GM23338 (cell line): ENCODE measurements around the gene NDST1. TPM values are rescaled to one million over a fixed set of nuclear protein-coding genes. Genes with fewer than 3 reads are reported as not detected.

Experiments used
- ATAC-seq: fragments of 200-7000 bp; cut with Tn5 transposase; 3 replicates; pipeline ENCODE4 v1.9.1; 2020
- DNase-seq: peaks from one replicate; pipeline ENCODE4 v3.0.0-alpha.2; 2015; ENCODE audit warnings: low spot score
- H2AFZ ChIP-seq: fragments of 200-600 bp; sonication (generic); 2 replicates; pipeline ENCODE4 v1.8.0; 2016; ENCODE audit warnings: antibody characterized with exemption, mild to moderate bottlenecking, moderate library complexity
- H3F3A ChIP-seq: fragments of 200-600 bp; sonication (generic); replicated peaks from 2 replicates; pipeline ENCODE4 v1.8.0; 2017; ENCODE audit warnings: antibody characterized with exemption, mixed run types, low read depth
- H3K27ac ChIP-seq: fragments of 200-600 bp; sonication (generic); 2 replicates; pipeline ENCODE4 v1.6.1; 2016; ENCODE audit warnings: low read depth
- H3K27me3 ChIP-seq: fragments of 200-600 bp; sonication (generic); 2 replicates; pipeline ENCODE4 v1.8.0; 2016; ENCODE audit warnings: mild to moderate bottlenecking, mixed run types, moderate library complexity; ENCODE audit not compliant: insufficient read depth
- H3K36me3 ChIP-seq: fragments of 200-600 bp; sonication (generic); 2 replicates; pipeline ENCODE4 v1.8.0; 2016; ENCODE audit warnings: mild to moderate bottlenecking; ENCODE audit not compliant: insufficient read depth
- H3K4me1 ChIP-seq: fragments of 200-600 bp; sonication (generic); 2 replicates; pipeline ENCODE4 v1.8.0; 2016; ENCODE audit warnings: mild to moderate bottlenecking, moderate library complexity; ENCODE audit not compliant: insufficient read depth
- H3K4me2 ChIP-seq: fragments of 200-600 bp; sonication (generic); 2 replicates; pipeline ENCODE4 v1.7.1; 2017; ENCODE audit warnings: mixed run types
- H3K4me3 ChIP-seq: fragments of 200-600 bp; sonication (generic); 2 replicates; pipeline ENCODE4 v1.6.1; 2016; ENCODE audit warnings: mixed run types
- H3K79me2 ChIP-seq: fragments of 200-600 bp; sonication (generic); replicated peaks from 2 replicates; pipeline ENCODE4 v1.8.0; 2017; ENCODE audit warnings: mild to moderate bottlenecking; ENCODE audit not compliant: insufficient read depth
- H3K9me2 ChIP-seq: fragments of 200-600 bp; sonication (generic); 2 replicates; pipeline ENCODE4 v1.8.0; 2017; ENCODE audit not compliant: insufficient read depth
- H4K20me1 ChIP-seq: fragments of 200-600 bp; sonication (generic); replicated peaks from 2 replicates; pipeline ENCODE4 v1.8.0; 2017; ENCODE audit warnings: mild to moderate bottlenecking; ENCODE audit not compliant: insufficient read depth
- H3K27ac Mint-ChIP-seq: 2 replicates; pipeline ENCODE4 v1.8.0; 2020; ENCODE audit warnings: inconsistent platforms, mild to moderate bottlenecking, moderate library complexity, mixed read lengths
- H3K27me3 Mint-ChIP-seq: 3 replicates; pipeline ENCODE4 v1.8.0; 2022; ENCODE audit warnings: low read depth, mild to moderate bottlenecking, moderate library complexity, mixed read lengths, inconsistent platforms; ENCODE audit not compliant: insufficient read depth, poor library complexity
- H3K36me3 Mint-ChIP-seq: 3 replicates; pipeline ENCODE4 v1.8.0; 2021; ENCODE audit warnings: low read depth, mild to moderate bottlenecking, inconsistent platforms, moderate library complexity, mixed read lengths
- H3K4me1 Mint-ChIP-seq: 3 replicates; pipeline ENCODE4 v1.8.0; 2020; ENCODE audit warnings: mild to moderate bottlenecking, inconsistent platforms, mixed read lengths
- H3K4me3 Mint-ChIP-seq: 3 replicates; pipeline ENCODE4 v1.8.0; 2021; ENCODE audit warnings: moderate library complexity, mild to moderate bottlenecking, inconsistent platforms, mixed read lengths
- H3K9me3 Mint-ChIP-seq: 3 replicates; pipeline ENCODE4 v1.8.0; 2020; ENCODE audit warnings: moderate library complexity, mild to moderate bottlenecking, inconsistent platforms, mixed read lengths
- EZH2 ChIP-seq: fragments of 200-600 bp; sonication (generic); IDR thresholded peaks from one replicate; pipeline ENCODE4 v1.8.0; 2017; ENCODE audit warnings: antibody characterized with exemption, mild to moderate bottlenecking, low read depth; ENCODE audit not compliant: unreplicated experiment
- JUNB ChIP-seq: IDR thresholded peaks from one replicate; pipeline ENCODE4 v1.6.1; 2016; ENCODE audit warnings: antibody characterized with exemption; ENCODE audit not compliant: unreplicated experiment
- STAT1 ChIP-seq: IDR thresholded peaks from one replicate; pipeline ENCODE4 v1.6.1; 2016; ENCODE audit warnings: antibody characterized with exemption; ENCODE audit not compliant: unreplicated experiment
- ZNF114 ChIP-seq: fragments of 250-450 bp; sonication (Bioruptor Pico); IDR thresholded peaks from 2 replicates; pipeline ENCODE4 v1.5.0; 2020; ENCODE audit warnings: mild to moderate bottlenecking, moderate library complexity
- ZNF331 ChIP-seq: fragments of 250-450 bp; sonication (Bioruptor Pico); IDR thresholded peaks from 2 replicates; pipeline ENCODE4 v1.5.0; 2020; ENCODE audit warnings: low read depth, mild to moderate bottlenecking, moderate library complexity
- polyA plus RNA-seq: library from polyadenylated mRNA; unstranded; fragments of >200 nt; fragmentation: Nextera tagmentation; extraction: Ambion mirVana; gene quantifications from 2 replicates; pipeline ENCODE4 v1.2.1, GENCODE V29; 2016
- total RNA-seq: library from RNA; depleted of rRNA; stranded (reverse); fragments of >200 nt; shearing (Covaris generic); gene quantifications from 2 replicates; pipeline ENCODE4 v1.2.3, GENCODE V29; 2014

NDST1 gene
- total and polyA plus RNA-seq, 2 experiments from 2014 or later = 7.3 to 85.0 TPM

GRCh38 chr5:150492621-150493020, 15.3 kb upstream of the NDST1 start:
- TF ChIP-seq JUNB = no peak
- H3K4me3 ChIP-seq = no peak overlapping the region
- H3K4me1 ChIP-seq = peaks cover 59% of the 10 kb centered on the region
- Mint-ChIP-seq H3K9me3 (no peaks in the 10 kb centered on the region), H3K4me1 (peaks cover 70% of the 10 kb centered on the region), H3K27ac (peak overlapping the region; percentile 58), H3K4me3 (no peak overlapping the region), H3K36me3 (peaks cover 13% of the 10 kb centered on the region; the same call in 2 of the 3 replicates), H3K27me3 (peaks cover 14% of the 10 kb centered on the region)
- no peak overlapping the region; the same call in 1 of the 2 replicates for H3K4me2 ChIP-seq
- H3K9me2 ChIP-seq = no peaks in the 10 kb centered on the region
- H3K27ac ChIP-seq = no peak overlapping the region
- peaks cover 10% of the 10 kb centered on the region; the same call in 1 of the 2 replicates for H3F3A ChIP-seq
- no peak overlapping the region for H2AFZ ChIP-seq
- no peaks in the 10 kb centered on the region for H3K27me3 ChIP-seq
- peaks cover 100% of the 10 kb centered on the region for H3K79me2 ChIP-seq
- no peaks in the 10 kb centered on the region for H3K36me3 ChIP-seq
- ATAC-seq (no peak), DNase-seq (no peak)
- peaks cover 41% of the 10 kb centered on the region for H4K20me1 ChIP-seq

DNA sequence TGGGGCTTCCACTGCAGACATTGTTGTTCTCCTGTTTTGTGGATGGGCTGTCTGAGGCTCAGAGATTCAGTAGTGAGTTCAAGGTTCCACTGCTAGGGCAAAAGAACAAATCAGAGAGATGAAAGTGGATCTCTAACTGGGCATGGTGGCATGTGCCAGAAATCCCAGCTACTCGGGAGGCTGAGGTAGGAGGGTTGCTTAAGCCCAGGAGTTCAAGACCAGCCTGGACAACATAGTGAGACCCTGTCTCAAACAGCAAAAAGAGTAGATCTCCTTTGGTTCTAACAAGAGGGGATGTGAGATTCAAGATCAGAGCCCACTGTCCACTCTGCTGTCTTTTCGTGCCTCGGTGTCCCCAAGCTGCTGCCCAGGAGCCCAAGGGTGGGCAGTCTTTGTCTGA, 11.8 kb upstream of the NDST1 start:
- H2AFZ ChIP-seq = no peak overlapping the region
- Mint-ChIP-seq H3K27ac (no peak overlapping the region), H3K9me3 (no peaks in the 10 kb centered on the region), H3K4me3 (no peak overlapping the region), H3K27me3 (peaks cover 23% of the 10 kb centered on the region), H3K36me3 (peaks cover 13% of the 10 kb centered on the region; the same call in 2 of the 3 replicates), H3K4me1 (peaks cover 68% of the 10 kb centered on the region)
- H3F3A ChIP-seq = 0 out of 2 replicates have a peak, but pooled peaks cover 5% of the 10 kb centered on the region
- no peak for DNase-seq
- H3K27me3 ChIP-seq = no peaks in the 10 kb centered on the region
- H3K4me2 ChIP-seq = no peak overlapping the region
- H3K4me3 ChIP-seq = no peak overlapping the region
- H3K27ac ChIP-seq = peak overlapping the region; percentile 39; the same call in 1 of the 2 replicates
- no peak for TF ChIP-seq ZNF114
- no peak for TF ChIP-seq ZNF331 (CRISPR knock-in tag)
- TF ChIP-seq STAT1 = no peak
- peaks cover 100% of the 10 kb centered on the region for H3K79me2 ChIP-seq
- H3K9me2 ChIP-seq = no peaks in the 10 kb centered on the region
- peaks cover 35% of the 10 kb centered on the region for H4K20me1 ChIP-seq
- H3K36me3 ChIP-seq = no peaks in the 10 kb centered on the region; the same call in 1 of the 2 replicates
- H3K4me1 ChIP-seq = peaks cover 41% of the 10 kb centered on the region
- ATAC-seq = no peak

DNA sequence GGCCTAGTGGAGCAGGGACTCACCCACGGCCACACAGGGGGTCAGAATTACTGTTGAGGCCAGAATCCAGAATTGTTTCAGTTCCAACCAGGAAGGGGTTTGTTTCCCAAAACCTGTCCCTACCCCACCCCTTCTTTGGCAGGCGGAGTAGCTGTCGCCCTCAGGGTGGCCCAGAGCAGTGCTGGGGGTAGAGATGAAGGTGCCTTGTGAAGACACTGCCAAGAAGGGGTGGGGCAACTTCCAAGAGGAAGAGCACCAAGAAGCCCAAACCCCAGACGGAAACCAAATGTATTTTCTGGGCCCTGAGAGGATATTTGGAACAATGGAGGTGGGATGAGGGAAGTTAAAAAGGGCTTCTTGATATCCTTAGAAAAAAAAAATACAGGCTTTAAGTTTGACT, 11.4 kb upstream of the NDST1 start:
- H3K36me3 Mint-ChIP-seq = peaks cover 13% of the 10 kb centered on the region; the same call in 2 of the 3 replicates
- TF ChIP-seq EZH2 = no peak

More for the DNA sequence above, 11.4 kb upstream of the NDST1 start:
- Histone ChIP-seq H3K36me3 (no peaks in the 10 kb centered on the region; the same call in 1 of the 2 replicates), H3F3A (0 out of 2 replicates have a peak, but pooled peaks cover 2% of the 10 kb centered on the region), H3K27ac (peak overlapping the region; percentile 39; the same call in 1 of the 2 replicates), H3K4me1 (peaks cover 37% of the 10 kb centered on the region), H3K9me2 (no peaks in the 10 kb centered on the region), H3K27me3 (no peaks in the 10 kb centered on the region), H2AFZ (no peak overlapping the region), H3K4me3 (no peak overlapping the region), H3K4me2 (no peak overlapping the region), H3K79me2 (peaks cover 100% of the 10 kb centered on the region), H4K20me1 (peaks cover 30% of the 10 kb centered on the region)
- H3K27me3 Mint-ChIP-seq = peaks cover 22% of the 10 kb centered on the region
- H3K4me1 Mint-ChIP-seq = peaks cover 65% of the 10 kb centered on the region
- no peaks in the 10 kb centered on the region for H3K9me3 Mint-ChIP-seq
- H3K27ac Mint-ChIP-seq = no peak overlapping the region
- ATAC-seq (no peak), DNase-seq (no peak)
- no peak overlapping the region for H3K4me3 Mint-ChIP-seq
